Parathyroid adenoma (tissue), 2 donors: ENCODE results near the gene TAF5L.

Experiments
- H2AFZ ChIP-seq: fragments of 300-600 bp; sonication (generic); one replicate; pipeline ENCODE4 v1.7.0; 2017; ENCODE audit warnings: antibody characterized with exemption, mild to moderate bottlenecking
- H3K27ac ChIP-seq: fragments of 300-600 bp; sonication (generic); one replicate; pipeline ENCODE4 v1.7.0; 2017
- H3K27me3 ChIP-seq: fragments of 300-600 bp; sonication (generic); one replicate; pipeline ENCODE4 v1.7.0; 2017; ENCODE audit warnings: low read length; ENCODE audit not compliant: control insufficient read depth, insufficient read depth
- H3K36me3 ChIP-seq: fragments of 300-600 bp; sonication (generic); one replicate; pipeline ENCODE4 v1.7.0; 2017; ENCODE audit warnings: low read length; ENCODE audit not compliant: control insufficient read depth, insufficient read depth
- H3K4me1 ChIP-seq: fragments of 300-600 bp; sonication (generic); one replicate; pipeline ENCODE4 v1.7.0; 2017; ENCODE audit warnings: control low read depth
- H3K4me2 ChIP-seq: fragments of 300-600 bp; sonication (generic); one replicate; pipeline ENCODE4 v1.7.0; 2017; ENCODE audit warnings: low read length
- H3K4me3 ChIP-seq: fragments of 300-600 bp; sonication (generic); one replicate; pipeline ENCODE4 v1.7.0; 2017; ENCODE audit warnings: low read depth, low read length
- H3K79me2 ChIP-seq: fragments of 300-600 bp; sonication (generic); one replicate; pipeline ENCODE4 v1.7.0; 2017; ENCODE audit warnings: control low read depth
- H3K9ac ChIP-seq: fragments of 300-600 bp; sonication (generic); one replicate; pipeline ENCODE4 v1.7.0; 2017; ENCODE audit warnings: mild to moderate bottlenecking
- H3K9me3 ChIP-seq: fragments of 300-600 bp; sonication (generic); one replicate; pipeline ENCODE4 v1.7.0; 2017; ENCODE audit warnings: low read length; ENCODE audit not compliant: control insufficient read depth
- CTCF ChIP-seq: fragments of 300-600 bp; sonication (generic); IDR thresholded peaks from one replicate; pipeline ENCODE4 v1.7.0; 2017; ENCODE audit warnings: antibody characterized with exemption, mild to moderate bottlenecking
- donor health status: primary hyperparathyroidism.

The TAF5L gene

GRCh38 chr1:229550812-229551567 is 74.9 kb downstream of the TAF5L start:
- no peak for TF ChIP-seq CTCF
- no peaks in the 10 kb centered on the region for H3K9me3 ChIP-seq
- H3K9ac ChIP-seq, result no peak overlapping the region
- H3K36me3 ChIP-seq, result no peaks in the 10 kb centered on the region
- no peak overlapping the region for H2AFZ ChIP-seq
- no peak overlapping the region for H3K27ac ChIP-seq
- no peak overlapping the region for H3K4me2 ChIP-seq
- no peak overlapping the region for H3K4me3 ChIP-seq
- H3K27me3 ChIP-seq, result no peaks in the 10 kb centered on the region
- no peaks in the 10 kb centered on the region for H3K4me1 ChIP-seq
- H3K79me2 ChIP-seq, result peaks cover 6% of the 10 kb centered on the region

- H3K4me2 ChIP-seq, result no peak overlapping the region
- no peaks in the 10 kb centered on the region for H3K36me3 ChIP-seq
Observed at GRCh38 chr1:229547542-229547941, 78.4 kb downstream of the TAF5L start.

GRCh38 chr1:229544587-229544986 is 81.3 kb downstream of the TAF5L start:
- Histone ChIP-seq H2AFZ (no peak overlapping the region), H3K4me3 (no peak overlapping the region), H3K4me1 (no peaks in the 10 kb centered on the region), H3K27me3 (no peaks in the 10 kb centered on the region), H3K27ac (no peak overlapping the region), H3K9ac (no peak overlapping the region), H3K79me2 (peaks cover 4% of the 10 kb centered on the region), H3K4me2 (no peak overlapping the region), H3K9me3 (no peaks in the 10 kb centered on the region), H3K36me3 (no peaks in the 10 kb centered on the region)
- TF ChIP-seq CTCF, result no peak

More at GRCh38 chr1:229547542-229547941, 78.4 kb downstream of the TAF5L start:
- H3K27me3 ChIP-seq, result no peaks in the 10 kb centered on the region
- H3K4me3 ChIP-seq, result no peak overlapping the region
- TF ChIP-seq CTCF, result no peak
- H3K9ac ChIP-seq, result no peak overlapping the region
- no peaks in the 10 kb centered on the region for H3K9me3 ChIP-seq
- peaks cover 6% of the 10 kb centered on the region for H3K79me2 ChIP-seq
- H3K4me1 ChIP-seq, result no peaks in the 10 kb centered on the region
- H3K27ac ChIP-seq, result no peak overlapping the region
- no peak overlapping the region for H2AFZ ChIP-seq
